ENCODE measurements around the gene AHNAK. TPM values are rescaled to one million over a fixed set of nuclear protein-coding genes. Genes with fewer than 3 reads are reported as not detected.

The AHNAK gene
- total RNA-seq, 1 donor from 2014 or later, result 244 TPM

GRCh38 chr11:62406034-62406433 lies 140.6 kb downstream of the AHNAK start:
- DNase-seq (ENCODE audit: low read depth in 2 of 2), result no peak

GRCh38 chr11:62404901-62405300 lies 141.7 kb downstream of the AHNAK start:
- DNase-seq (ENCODE audit: low read depth in 2 of 2), result no peak

GRCh38 chr11:62404435-62404834 lies 142.2 kb downstream of the AHNAK start:
- no peak for DNase-seq (ENCODE audit: low read depth in 2 of 2)

GRCh38 chr11:62402960-62403730 lies 143.5 kb downstream of the AHNAK start:
- no peak for DNase-seq (ENCODE audit: low read depth in 2 of 2)

- no peak for DNase-seq (ENCODE audit: low read depth in 2 of 2)
These were observed 144.2 kb downstream of the AHNAK start for GRCh38 chr11:62402226-62402959.

GRCh38 chr11:62401811-62402210 lies 144.8 kb downstream of the AHNAK start:
- no peak for DNase-seq (ENCODE audit: low read depth in 2 of 2)

- DNase-seq (ENCODE audit: low read depth in 2 of 2), result no peak
These were observed 145.2 kb downstream of the AHNAK start for GRCh38 chr11:62401356-62401755.

- no peak for DNase-seq (ENCODE audit: low read depth in 2 of 2)
These were observed 145.8 kb downstream of the AHNAK start for GRCh38 chr11:62400760-62401159.

- no peak for DNase-seq (ENCODE audit: low read depth in 2 of 2)
These were observed 146.3 kb downstream of the AHNAK start for GRCh38 chr11:62400281-62400680.

GRCh38 chr11:62399878-62400266 lies 146.7 kb downstream of the AHNAK start:
- DNase-seq (ENCODE audit: low read depth in 2 of 2), result no peak

GRCh38 chr11:62399172-62399877 lies 147.3 kb downstream of the AHNAK start:
- DNase-seq (ENCODE audit: low read depth in 2 of 2), result no peak

GRCh38 chr11:62398011-62398994 lies 148.3 kb downstream of the AHNAK start:
- no peak for DNase-seq (ENCODE audit: low read depth in 2 of 2)

GRCh38 chr11:62395885-62396551 lies 150.6 kb downstream of the AHNAK start:
- DNase-seq (ENCODE audit: low read depth in 2 of 2), result no peak

- DNase-seq (ENCODE audit: low read depth in 2 of 2), result peak; percentile 74 to 83
These were observed 151.6 kb downstream of the AHNAK start for GRCh38 chr11:62394825-62395538.

GRCh38 chr11:62393735-62394134 lies 152.9 kb downstream of the AHNAK start:
- no peak for DNase-seq (ENCODE audit: low read depth in 2 of 2)

- DNase-seq (ENCODE audit: low read depth in 2 of 2), result peak in 1 of 2 donors; percentile 9
These were observed 153.5 kb downstream of the AHNAK start for GRCh38 chr11:62393061-62393611.

GRCh38 chr11:62392506-62392905 lies 154.1 kb downstream of the AHNAK start:
- DNase-seq (ENCODE audit: low read depth in 2 of 2), result no peak

- DNase-seq (ENCODE audit: low read depth in 2 of 2), result no peak
These were observed 154.8 kb downstream of the AHNAK start for GRCh38 chr11:62391642-62392425.

- DNase-seq (ENCODE audit: low read depth in 2 of 2), result no peak
These were observed 155.9 kb downstream of the AHNAK start for GRCh38 chr11:62390722-62391121.

Data from dermis microvascular lymphatic vessel endothelial cell (primary cell).